ENCODE measurements around the gene AMN1.
A peak's percentile ranks its signal among the peaks of the same experiment; 100 is the strongest.

DNA sequence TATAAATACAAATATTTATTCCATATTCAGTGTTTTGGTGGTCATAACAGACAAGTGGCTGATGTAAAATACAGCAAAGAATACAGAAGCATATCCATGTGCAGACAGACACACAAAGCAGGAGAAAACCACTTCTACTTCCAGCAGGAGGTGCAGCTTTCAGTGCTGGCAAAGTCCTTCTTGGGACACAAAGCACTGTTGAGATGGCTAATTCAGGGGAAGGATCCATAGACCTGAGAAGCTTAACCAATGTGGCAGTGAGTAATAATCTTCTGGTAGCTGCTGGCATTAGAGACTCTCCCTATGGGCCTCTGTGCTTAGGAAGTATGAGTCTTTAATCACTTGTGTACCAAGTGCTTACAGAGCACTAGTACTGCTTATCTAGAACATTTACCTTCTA, 26.8 kb downstream of the AMN1 start:
- no peak for TF ChIP-seq EZH2phosphoT487 (IDR thresholded peaks at IDR 0.05; ENCODE audit: borderline replicate concordance, low read depth, low read length)
- TF ChIP-seq, protein P1, sequence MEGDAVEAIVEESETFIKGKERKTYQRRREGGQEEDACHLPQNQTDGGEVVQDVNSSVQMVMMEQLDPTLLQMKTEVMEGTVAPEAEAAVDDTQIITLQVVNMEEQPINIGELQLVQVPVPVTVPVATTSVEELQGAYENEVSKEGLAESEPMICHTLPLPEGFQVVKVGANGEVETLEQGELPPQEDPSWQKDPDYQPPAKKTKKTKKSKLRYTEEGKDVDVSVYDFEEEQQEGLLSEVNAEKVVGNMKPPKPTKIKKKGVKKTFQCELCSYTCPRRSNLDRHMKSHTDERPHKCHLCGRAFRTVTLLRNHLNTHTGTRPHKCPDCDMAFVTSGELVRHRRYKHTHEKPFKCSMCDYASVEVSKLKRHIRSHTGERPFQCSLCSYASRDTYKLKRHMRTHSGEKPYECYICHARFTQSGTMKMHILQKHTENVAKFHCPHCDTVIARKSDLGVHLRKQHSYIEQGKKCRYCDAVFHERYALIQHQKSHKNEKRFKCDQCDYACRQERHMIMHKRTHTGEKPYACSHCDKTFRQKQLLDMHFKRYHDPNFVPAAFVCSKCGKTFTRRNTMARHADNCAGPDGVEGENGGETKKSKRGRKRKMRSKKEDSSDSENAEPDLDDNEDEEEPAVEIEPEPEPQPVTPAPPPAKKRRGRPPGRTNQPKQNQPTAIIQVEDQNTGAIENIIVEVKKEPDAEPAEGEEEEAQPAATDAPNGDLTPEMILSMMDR (conservative IDR thresholded peaks at IDR 0.05; ENCODE audit: low read length) = peak; percentile 18; the same call in 1 of the 2 replicates
